Stimulated activated CD4-positive, alpha-beta T cell treated with anti-CD3 and anti-CD28 coated beads, Interleukin-12 subunit alpha, Interleukin-12 subunit beta, amount 100 ng/mL, for 48 hours (primary cell): ENCODE measurements around the gene EVA1C.
"Not testable (repeated sequence)": the region's sequence is repeated elsewhere in the genome, so short reads cannot be mapped to it uniquely, and the experiment has no call there.

Source experiments
- DNase-seq, 3 donors: peaks; one replicate each; pipeline ENCODE4 v3.0.0-alpha.2; 2020; ENCODE audit warnings: low read depth in 2 of 3, low spot score in 1 of 3

Gene EVA1C

DNA sequence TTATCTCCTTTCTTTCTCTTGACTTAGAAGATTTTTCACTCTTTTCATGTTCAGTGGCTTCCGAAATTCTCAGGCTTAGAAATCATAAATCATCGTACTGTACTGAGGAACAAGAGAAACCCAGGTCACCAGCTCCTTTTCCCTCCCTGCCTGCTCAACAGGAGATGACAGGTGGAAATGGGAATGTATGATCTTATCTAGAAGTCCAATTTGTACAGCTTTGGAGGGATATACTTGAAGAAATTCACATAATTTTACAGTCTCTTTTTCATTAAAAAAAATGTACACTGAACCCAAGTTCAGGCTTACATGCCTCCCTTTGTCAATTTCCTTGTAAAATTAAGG, 11.7 kb downstream of the EVA1C start:
- DNase-seq: no peak

DNA sequence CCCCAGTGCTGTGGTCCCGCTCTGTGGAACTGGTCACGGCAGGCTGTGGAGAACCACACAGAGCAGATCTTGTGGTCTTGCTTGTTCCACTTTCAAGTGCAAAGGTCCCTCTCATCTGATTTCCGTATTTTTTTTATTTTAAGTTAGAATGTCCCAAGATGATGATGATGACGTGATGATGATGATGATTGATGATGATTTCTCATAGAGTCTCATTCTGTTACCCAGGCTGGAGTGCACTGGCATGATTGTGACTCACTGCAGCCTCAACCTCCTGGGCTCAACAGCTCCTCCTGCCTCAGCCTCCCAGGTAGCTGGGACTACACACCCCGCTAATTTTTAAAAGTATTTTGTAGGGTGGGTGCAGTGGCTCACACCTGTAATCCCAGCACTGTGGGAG, 12.2 kb downstream of the EVA1C start:
- no peak for DNase-seq

DNA sequence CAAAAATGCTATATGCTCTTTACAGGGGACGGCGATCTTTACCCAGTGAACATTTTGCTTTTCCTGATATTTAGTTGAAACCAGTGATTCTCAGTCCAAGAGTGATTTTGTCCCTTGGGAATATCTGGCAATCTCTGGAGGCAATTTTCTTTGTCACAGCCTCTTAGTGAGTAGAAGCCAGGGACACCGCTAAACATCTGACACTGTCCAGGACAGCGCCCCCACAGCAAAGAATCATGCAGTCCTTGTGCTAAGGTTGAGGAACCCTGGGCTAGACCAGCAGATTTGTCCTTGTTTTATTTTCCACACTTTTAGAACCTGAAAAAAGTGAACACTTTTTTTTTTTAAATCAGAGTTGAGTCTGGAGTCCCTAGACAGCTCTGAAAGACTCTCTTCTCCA, 13.1 kb downstream of the EVA1C start:
- no peak for DNase-seq

DNA sequence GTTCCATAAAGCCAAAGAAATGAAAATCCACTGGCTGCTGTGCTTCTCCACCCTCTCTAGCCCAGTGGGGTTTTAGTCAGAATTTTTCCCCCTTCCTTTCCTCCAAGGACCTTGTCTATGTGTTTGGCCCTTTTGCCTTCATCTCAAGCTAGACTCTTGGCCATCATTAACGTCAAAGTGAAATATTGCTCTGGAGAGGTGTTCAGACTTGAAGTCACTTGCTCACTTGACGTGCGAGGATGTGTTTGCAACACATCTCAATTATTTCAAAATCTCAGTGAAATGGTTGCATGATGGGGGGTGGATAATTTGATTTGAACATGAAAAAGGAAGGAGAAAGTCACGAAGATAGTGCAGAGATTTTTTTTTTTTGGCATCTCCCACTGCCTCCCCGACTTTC, 13.6 kb downstream of the EVA1C start:
- DNase-seq: no peak

DNA sequence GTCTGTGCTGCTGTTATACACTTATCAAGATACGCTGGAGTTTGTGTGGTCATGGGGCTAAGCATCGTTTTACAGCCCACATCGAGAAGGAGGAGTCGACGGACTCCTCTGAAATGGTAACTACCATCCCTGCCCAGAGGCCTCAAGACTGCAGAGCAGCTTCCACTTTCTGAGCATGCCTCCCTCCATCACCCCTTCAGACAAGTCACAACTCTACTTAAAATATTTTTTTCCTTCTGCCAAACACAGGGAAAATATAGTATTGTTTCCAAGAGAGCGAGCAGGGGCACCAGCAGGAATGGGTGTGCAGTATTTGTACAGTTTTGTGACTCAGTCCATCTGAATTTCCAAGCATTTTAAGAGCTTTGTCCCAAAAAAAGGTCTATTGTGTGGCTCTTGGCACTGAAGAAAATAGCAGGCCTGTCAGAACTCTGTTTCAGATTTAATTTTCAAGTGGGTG, 14.1 kb downstream of the EVA1C start:
- DNase-seq: no peak

DNA sequence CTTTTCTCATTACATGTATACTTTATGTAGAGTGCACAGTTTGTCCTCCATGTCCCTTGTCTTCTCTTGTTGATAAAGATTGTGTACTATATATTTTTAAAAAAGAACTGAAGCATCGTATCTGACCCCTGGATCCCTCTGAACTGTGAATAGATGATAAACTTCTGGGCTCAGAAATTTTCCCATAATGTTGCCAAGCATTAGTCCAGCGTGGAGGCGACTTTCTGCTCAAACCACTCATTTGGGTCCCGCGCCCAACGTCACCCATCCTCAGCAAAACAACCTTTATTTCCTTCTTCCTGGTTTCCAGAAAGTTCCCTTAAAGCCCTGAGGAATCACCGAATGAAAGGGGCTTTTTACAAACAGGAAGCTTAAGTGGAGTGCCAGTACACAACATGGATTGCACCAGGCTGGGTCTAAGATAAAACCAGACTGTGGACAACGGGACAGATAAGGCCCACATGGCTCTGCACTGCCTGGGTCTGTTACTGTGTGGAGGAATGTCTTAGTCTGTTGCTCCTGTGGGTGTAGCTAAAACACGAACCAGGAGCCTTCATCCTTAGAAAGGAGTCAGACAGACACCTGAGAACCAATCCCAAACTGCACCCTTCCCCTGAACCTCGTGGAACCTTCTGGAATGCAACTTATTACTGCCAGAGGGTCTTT, 15.6 kb downstream of the EVA1C start:
- no peak for DNase-seq

DNA sequence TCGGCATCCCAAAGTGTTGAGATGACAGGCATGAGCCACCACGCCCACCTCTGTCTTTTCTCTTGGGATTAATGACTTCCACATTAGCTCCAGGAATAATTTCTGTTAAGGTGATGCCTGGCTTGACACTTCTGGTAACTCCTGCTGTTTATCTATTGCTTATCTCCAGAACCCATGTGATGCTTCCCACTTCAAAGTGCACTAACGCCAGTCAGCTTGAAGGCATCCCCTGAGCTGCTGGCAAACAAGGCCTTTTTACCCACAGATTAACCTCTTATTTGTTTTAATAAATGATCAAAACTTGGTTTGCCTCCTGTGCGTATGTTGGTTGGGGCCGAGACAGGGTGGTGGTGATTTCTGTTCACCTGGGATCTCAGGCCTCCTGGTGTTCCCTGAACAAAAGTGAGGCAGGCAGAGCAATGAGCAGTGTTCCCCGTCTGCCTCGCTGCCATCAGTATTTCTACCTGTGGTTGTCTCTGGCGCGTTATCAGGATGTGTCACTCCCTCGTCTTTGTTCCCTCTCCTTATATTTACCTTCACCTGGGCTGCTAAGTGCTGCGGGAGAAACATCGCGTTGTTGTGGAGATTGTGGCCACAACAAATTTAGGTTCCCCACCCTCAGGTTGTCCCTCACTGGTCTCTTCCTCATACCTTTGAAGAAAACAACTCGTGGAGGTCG, 20.6 kb downstream of the EVA1C start:
- DNase-seq: not testable (repeated sequence)

DNA sequence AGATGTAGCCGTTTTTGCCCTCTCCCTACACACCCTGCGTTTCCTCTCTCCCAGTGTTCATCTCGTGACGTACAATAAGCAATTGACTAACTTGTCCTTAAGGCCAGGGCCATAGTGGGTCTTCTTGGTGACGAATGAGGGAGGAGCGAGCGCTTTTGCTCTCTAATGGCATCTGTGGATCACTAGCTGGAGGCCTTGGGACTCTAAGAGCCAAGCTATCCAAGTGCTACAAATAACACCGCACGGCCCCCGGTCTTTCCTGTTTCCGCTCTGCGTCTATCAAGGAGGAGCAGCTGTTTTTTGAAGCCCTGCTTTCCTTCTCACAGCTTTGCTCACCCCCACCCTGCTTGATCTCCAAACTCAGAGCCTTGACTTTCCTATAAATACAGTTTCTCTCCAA, 25.2 kb downstream of the EVA1C start:
- DNase-seq: no peak

DNA sequence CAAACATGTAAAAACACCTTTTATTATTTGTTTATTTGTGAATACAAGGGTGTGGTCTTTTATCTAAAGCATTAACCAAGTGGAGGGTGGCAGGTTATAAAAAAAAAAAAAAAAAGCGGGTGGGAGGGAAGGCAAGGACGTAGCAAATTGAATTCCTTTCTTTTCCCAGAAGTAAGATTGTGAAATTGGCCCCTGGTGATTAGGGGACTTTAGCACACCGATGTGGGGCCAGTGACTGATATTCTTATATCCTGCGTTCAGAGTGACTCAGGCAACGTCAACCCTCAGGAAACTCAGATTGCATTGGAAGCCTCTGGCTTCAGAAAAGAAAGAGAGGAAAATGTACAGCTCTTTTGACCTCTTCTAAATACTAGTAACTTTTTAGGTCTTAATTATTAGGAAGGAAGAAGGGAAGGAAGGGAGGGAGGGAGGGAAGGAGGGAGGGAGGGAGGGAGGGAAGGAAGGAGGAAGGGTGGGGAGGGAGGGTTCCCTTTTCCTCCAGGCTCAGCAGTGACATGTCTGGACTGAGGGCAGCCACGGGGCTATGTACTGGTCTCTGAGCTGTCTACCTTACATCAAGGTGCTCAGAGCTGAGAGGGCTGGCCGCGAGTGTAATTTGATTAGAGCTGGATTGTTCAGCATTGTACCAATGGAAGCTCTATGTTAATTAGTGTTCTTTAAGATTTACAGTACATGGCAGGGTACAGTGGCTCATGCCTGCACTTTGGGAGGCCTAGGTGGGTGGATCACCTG, 30.2 kb downstream of the EVA1C start:
- DNase-seq: no peak

DNA sequence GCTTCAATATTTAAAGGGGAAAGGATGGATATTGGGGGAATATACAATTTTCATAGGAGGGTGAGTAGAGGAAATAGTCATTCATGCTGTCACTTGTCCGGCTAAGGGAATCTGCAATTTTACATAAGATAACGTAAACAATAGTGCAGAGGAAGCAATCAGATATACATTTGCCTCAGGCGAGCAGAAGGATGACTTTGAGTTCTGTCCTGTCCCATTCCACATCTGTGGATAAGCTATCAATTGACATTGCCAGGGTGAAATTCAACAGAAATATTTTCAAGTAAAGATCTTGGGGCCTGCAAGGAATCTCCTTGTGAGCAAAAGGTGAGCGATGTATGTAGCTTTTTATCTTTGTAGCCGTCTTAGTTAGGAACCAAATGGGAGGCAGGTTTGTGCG, 32.6 kb downstream of the EVA1C start:
- DNase-seq: no peak

DNA sequence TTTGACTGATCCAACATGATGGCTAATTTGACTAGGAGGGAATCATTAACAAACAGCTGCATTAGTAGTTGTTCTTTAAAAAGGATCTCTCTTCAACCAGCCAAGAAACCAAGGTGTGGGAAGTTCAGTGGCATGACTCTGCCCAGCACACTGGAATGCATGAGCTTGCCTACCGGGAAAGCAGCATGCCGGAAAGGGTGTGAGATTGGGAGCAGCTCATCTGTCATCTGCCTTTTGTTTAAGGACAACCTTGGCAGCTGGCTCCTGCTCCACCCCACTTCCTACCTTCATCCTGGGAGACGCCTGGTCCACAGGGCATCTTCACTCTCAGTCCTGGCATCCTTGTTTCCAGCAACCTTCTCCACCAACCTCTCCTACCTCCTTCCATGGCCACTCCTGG, 33.9 kb downstream of the EVA1C start:
- DNase-seq: not testable (repeated sequence)

DNA sequence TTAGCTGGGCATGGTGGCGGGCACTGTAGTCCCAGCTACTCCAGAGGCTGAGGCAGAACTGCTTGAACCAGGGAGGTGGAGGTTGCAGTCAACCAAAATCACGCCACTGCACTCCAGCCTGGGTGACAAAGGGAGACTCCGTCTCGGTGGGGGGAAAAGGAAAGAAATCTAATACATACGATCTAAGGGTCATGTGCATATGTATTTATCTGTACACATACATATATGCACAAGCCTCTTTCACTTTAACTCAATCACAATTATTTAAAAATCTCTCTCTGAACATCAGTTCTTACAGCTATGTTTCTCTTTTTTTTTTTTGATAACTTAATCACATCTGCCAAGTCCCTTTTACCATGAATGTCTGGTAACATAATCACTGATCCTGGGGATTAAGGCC, 34.7 kb downstream of the EVA1C start:
- DNase-seq: no peak

DNA sequence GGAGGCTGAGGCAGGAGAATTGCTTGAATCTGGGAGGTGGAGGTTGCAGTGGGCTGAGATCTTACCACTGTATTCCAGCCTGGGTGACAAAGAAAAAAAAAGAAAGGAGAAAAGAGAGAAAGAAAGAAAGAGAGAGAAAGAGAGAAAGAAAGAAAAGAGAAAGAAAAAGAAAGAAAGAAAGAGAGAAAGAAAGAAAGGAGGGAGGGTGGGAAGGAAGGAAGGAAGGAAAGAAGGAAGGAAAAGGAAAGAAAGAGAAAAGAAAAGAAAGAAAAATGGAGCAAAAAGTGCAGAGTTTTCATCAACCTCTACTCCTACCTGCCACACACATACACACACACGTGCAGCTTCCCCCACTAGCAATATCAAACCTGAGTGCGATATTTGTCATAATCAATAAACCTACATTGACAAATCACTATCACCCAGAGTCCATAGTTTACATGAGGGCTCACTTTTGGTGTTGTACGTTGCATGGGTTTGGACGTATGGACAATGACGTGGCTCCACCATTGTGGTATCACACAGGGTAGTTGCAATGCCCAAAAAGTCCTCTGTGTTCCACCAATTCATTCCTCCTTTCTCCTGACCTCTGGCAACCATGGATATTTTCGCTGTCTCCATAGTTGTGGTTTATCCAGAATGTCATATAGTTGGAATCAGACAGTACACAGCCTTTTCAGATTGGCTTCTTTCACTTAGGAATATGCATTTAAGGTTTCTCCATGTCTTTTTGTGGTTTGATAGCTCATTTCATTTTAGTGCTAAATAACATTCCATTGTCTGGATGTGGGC, 36.5 kb downstream of the EVA1C start:
- DNase-seq: no peak

DNA sequence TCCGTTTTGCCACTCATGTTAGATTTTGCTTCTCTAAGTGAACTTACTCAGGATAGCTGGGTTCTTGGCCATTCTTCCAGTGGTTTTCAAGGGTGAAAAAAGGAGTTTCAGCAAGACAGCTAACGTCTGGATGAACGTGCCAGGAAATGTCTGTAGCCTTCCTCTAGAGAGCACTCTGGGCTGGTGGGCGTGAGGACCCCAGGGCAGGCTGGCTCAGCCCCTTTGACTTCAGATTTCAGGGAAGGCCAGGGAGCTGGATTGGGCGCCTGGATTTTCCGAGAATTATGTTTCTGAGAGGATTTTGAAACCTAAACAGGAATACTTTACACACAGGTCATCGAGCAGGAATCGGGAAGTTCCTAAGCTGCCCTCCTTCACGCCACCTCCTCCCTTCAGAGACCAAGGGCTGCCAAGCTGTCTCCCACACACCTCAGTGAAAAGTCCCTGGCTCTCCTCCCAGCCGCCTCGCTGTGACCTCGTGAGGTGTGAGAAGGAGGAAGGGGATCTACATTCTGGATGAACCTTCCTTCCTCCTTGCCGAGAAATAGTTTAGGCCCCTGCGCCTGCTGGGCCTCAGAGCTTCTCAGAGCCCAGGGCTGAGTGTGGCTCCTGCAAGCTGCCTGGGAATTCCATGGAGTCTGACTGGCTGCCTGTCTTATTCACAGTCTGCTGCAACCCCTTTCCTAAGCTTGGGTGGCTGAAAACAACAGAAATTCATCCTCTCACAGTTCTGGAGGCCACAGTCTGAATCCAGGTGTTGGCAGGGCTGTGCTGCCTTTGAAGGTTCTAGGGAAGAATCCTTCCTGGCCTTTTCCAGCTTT, 38.6 kb downstream of the EVA1C start:
- not testable (repeated sequence) for DNase-seq

DNA sequence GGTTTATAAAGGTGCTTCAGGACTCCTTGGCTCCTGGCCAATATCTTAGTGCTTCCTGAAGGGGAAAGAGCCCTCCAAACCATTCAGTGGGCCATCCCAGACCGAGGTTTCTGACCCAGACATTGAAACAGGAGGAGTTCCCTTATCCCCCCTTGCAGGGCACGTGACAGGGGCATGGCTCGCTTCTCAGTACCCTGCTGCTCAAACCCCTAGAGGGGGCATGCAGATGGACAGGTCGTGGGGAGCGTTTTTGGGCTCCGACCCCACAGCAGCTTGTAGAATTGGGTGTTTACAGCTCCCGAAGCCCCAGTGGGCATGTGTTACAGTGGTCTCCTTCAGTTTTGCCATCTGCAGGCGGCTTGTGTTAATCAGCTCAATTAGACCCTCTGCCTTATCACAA, 39.7 kb downstream of the EVA1C start:
- not testable (repeated sequence) for DNase-seq

DNA sequence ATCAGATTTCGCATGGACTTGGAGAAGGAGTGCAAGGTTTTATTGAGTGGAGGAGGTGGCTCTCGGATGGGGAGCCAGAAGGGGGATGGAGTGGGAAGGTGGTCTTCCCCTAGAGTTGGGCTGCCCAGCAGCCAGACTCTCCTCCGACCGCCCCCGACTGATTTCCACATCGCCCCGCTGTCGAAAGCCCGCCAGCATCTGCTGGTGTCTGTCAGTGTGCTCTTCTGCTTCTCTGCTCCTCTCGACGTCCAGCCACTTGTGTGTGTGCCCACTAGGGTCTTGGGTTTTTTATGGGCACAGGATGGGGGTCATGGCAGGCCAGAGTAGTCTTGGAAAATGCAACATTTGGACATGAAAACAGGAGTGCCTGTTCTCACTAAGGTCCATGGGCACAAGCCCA, 40.1 kb downstream of the EVA1C start:
- no peak for DNase-seq

DNA sequence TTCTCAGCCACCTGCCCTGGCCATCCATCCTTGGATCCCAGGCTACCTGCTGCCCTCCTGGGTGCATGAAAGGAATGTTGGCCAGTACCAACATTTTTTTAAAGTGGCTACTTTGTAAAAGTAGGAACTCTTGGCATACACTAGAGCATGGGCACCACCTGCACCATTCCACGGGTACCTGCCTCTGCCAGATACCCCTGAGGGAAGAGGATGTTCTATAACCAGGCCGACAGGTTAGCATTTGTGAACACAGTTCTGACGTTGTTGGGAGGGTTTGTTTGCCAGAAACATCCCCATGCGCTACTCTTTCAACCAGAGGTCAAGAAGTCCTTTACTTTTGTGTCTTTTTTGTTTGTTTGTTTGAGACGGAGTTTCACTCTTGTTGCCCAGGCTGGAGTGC, 43.0 kb downstream of the EVA1C start:
- DNase-seq: no peak

DNA sequence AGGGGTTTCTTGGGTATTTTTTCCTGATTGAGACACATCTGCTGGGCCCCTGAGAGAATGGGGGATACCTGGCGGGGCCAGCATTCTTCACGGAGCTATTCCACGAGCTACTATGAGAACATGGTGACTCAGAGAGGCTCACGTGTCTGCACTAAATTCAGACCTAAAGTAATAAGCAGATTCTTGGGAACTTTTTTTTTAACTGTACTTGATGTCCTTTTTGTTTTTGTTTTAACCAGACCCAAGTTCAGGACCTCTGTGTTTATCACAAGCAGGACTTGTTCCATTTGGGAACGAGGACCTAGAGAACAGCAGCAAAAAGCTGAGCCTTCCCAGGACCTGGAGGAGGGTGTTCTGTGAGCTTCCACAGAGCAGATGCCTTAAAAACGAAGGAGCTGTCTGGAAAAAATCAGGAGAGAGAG, 44.0 kb downstream of the EVA1C start:
- DNase-seq: no peak

DNA sequence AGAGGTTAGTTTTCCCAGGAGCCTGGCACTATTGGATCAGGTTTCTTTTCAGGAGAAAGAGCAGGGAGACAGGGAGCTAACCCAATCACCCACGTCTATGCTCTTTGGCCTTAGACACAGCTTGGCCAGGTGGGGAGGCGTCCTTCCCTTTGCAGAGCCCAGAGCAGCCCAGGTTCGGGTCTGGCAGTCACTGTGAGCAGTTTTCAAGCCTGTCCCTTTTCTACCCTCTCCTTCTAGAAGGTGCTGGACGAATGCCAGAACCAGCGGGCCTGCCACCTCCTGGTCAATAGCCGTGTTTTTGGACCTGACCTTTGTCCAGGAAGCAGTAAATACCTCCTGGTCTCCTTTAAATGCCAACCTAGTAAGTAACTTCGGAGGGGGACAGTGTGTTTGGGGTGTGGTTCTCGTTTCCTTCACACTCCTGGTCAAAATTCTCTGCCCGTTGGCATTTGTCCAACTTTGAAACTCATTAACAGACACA, 44.9 kb downstream of the EVA1C start:
- DNase-seq: no peak

DNA sequence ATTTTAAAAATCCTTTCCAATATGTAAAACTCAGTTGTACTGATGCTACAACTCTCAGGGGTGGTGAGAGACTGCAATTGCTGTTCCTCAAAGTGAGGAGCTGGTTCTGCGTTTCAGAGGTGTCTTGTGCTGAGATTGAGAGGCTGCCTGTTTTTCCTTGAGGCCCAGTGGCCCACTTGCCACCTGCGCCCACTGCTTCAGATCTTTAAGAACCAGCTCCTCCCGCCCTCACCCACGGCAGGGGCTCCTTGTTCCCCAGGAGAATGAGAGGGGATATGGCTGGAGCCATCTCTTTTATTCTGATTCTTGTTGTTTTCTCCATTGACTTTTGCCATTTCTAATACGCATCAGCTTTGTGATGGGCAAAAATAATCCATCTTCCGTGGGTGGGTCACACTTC, 45.5 kb downstream of the EVA1C start:
- DNase-seq: no peak

DNA sequence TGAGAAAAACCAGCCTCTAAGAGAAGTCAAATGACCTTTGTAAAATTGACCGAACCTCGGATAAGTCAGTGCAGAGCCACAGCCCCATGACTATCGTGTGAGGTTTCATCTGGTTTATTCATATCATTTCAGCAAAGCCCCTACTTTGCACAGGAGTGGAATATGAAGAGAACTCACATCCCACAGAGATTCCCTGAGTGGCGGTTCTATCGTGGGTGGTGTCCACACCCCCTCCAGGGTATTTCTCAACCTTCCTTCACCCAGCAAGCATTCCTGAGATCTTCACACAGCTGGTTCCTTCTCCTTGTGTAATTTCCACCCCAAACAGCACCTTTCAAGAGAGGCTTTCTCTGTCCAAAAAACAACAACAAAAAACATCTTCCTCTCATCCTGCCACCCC, 47.5 kb downstream of the EVA1C start:
- DNase-seq: no peak
